ENCODE results near the gene PTGER3.

DNA sequence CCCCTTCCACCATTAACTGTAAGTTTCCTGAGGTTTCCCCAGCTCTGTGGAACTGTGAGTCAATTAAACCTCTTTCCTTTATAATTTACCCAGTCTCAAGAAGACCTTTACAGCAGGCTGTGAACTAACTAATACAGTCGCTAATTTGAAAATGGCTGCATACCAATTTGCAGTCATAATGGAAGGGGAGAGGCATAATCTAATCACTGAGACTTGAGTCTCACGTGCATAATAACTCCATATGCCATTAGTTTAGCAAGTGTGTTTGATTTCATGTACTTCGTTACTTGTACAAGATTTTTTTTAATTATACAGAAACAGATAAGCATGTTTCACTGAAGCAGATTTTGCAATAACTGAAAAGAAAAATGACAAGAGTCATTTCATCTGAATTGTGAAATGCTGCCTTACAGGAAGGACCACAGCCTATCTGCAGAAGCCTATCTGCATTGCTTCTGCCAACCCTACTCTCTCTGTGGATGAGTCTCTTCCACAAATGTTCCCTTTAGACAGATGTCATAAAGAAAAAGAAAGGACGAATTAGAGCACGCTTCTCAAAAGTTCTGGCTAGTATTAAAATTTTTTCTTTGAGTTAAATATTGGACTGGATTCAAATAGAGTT is 99.1 kb downstream of the PTGER3 start:
- TF ChIP-seq CTCF (IDR thresholded peaks at IDR 0.05) (no peak), POLR2A (IDR thresholded peaks at IDR 0.05) (no peak), EP300 (IDR thresholded peaks at IDR 0.05) (no peak)

Data from upper lobe of left lung (tissue), 4 donors.